Endothelial cell of umbilical vein (primary cell): ENCODE results near the gene POU3F1. TPM values are rescaled to one million over a fixed set of nuclear protein-coding genes. Genes with fewer than 3 reads are reported as not detected.
A peak's percentile ranks its signal among the peaks of the same experiment; 100 is the strongest.

Source experiments
- BruUV-seq: library from RNA; stranded (reverse); fragments of 400-500 nt; replicated peaks from 2 replicates; lab custom pipeline; 2021; lab: Mats Ljungman, UMichigan
- CTCF ChIA-PET: fragments of 300-600, 350-600 bp; sonication (Branson Sonifier 250); formaldehyde crosslinking; loops from one replicate; lab custom pipeline; 2021; ENCODE audit warnings: antibody characterized with exemption, inconsistent platforms; lab: Charles Lee
- POLR2A ChIA-PET: fragments of 300-600, 350-600 bp; sonication (Branson Sonifier 250); formaldehyde crosslinking; loops from one replicate; lab custom pipeline; 2021; ENCODE audit warnings: antibody characterized with exemption, inconsistent platforms; lab: Charles Lee
- DNase-seq: peaks from one replicate; pipeline ENCODE4 v3.0.0-alpha.2; 2011; ENCODE audit warnings: low read depth, low spot score
- FAIRE-seq: peaks from 2 replicates; lab custom pipeline; 2011; peaks lifted over from hg19 to GRCh38; lab: Jason Lieb, UNC
- H2AFZ ChIP-seq: 2 replicates; pipeline ENCODE4 v1.6.0; 2012; ENCODE audit warnings: low read depth, low read length, control low read depth, inconsistent platforms
- H3K27ac ChIP-seq: 2 replicates; pipeline ENCODE4 v1.5.1; 2011; ENCODE audit warnings: low read depth, mild to moderate bottlenecking, control low read depth, low read length, moderate library complexity; ENCODE audit not compliant: insufficient read depth
- H3K27me3 ChIP-seq, 2 experiments: 2 replicates each; pipeline versions ENCODE4 v1.6.0 to v1.6.1; 2011; ENCODE audit warnings: low read length in 2 of 2, mixed read lengths in 1 of 2; ENCODE audit not compliant: control insufficient read depth in 2 of 2, insufficient read depth in 2 of 2
- H3K36me3 ChIP-seq, 2 experiments: 2 replicates in 1 of 2; 3 replicates in 1 of 2; pipeline ENCODE4 v1.5.1; 2011; ENCODE audit warnings: low read length in 2 of 2, mild to moderate bottlenecking in 1 of 2, moderate library complexity in 1 of 2; ENCODE audit not compliant: control insufficient read depth in 2 of 2, insufficient read depth in 2 of 2; ENCODE audit errors: extremely low read depth in 1 of 2
- H3K4me1 ChIP-seq: 3 replicates; pipeline ENCODE4 v1.5.1; 2011; ENCODE audit warnings: mild to moderate bottlenecking, low read length; ENCODE audit not compliant: control insufficient read depth, insufficient read depth; ENCODE audit errors: extremely low read depth
- H3K4me2 ChIP-seq: 2 replicates; pipeline ENCODE4 v1.6.1; 2011; ENCODE audit warnings: low read length, control low read depth, mixed read lengths; ENCODE audit not compliant: insufficient read depth
- H3K4me3 ChIP-seq, 3 experiments: fragments of 200-600 bp in 1 of 3; sonication (generic), shearing (Covaris generic) in 1 of 3; replicated peaks in 1 of 3; 2 replicates each; pipeline ENCODE4 v1.5.1; 2011 to 2016; ENCODE audit warnings: control low read depth in 3 of 3, low read length in 3 of 3, mild to moderate bottlenecking in 2 of 3, inconsistent platforms in 1 of 3, low read depth in 1 of 3, moderate library complexity in 1 of 3; ENCODE audit not compliant: insufficient read depth in 1 of 3
- H3K79me2 ChIP-seq: 2 replicates; pipeline ENCODE4 v1.6.0; 2012; ENCODE audit warnings: low read length, inconsistent platforms; ENCODE audit not compliant: control insufficient read depth, insufficient read depth
- H3K9ac ChIP-seq: replicated peaks from 2 replicates; pipeline ENCODE3; 2011; ENCODE audit warnings: low read length, control low read depth; ENCODE audit not compliant: insufficient read depth; ENCODE audit errors: extremely low read depth
- H3K9me1 ChIP-seq: replicated peaks from 3 replicates; pipeline ENCODE4 v1.6.0; 2011; ENCODE audit warnings: mild to moderate bottlenecking, low read length; ENCODE audit not compliant: control insufficient read depth, insufficient read depth; ENCODE audit errors: extremely low read depth
- H3K9me3 ChIP-seq: replicated peaks from 2 replicates; pipeline ENCODE4 v1.5.1; 2012; ENCODE audit warnings: low read length, inconsistent platforms; ENCODE audit not compliant: control insufficient read depth, insufficient read depth
- H4K20me1 ChIP-seq: replicated peaks from 2 replicates; pipeline ENCODE3; 2011; ENCODE audit warnings: mild to moderate bottlenecking, low read length; ENCODE audit not compliant: control insufficient read depth, insufficient read depth; ENCODE audit errors: extremely low read depth
- CTCF ChIP-seq, 2 donors: IDR thresholded peaks; 1 replicate in 1 of 2; 2 replicates in 1 of 2; pipeline ENCODE4 v1.5.1; 2011; ENCODE audit warnings: low read length in 2 of 2, mild to moderate bottlenecking in 2 of 2, moderate library complexity in 2 of 2, control low read depth in 1 of 2, inconsistent platforms in 1 of 2, low read depth in 1 of 2; ENCODE audit not compliant: insufficient read depth in 1 of 2; ENCODE audit errors: extremely low read depth in 1 of 2
- EZH2 ChIP-seq: IDR thresholded peaks from 2 replicates; pipeline ENCODE4 v1.6.1; 2012; ENCODE audit warnings: borderline replicate concordance, low read depth, mild to moderate bottlenecking, moderate library complexity, low read length, inconsistent platforms; ENCODE audit not compliant: severe bottlenecking
- FOS ChIP-seq: IDR thresholded peaks from 2 replicates; pipeline ENCODE4 v1.6.1; 2011; ENCODE audit warnings: mild to moderate bottlenecking, low read length, moderate library complexity, borderline replicate concordance; ENCODE audit not compliant: insufficient read depth
- GATA2 ChIP-seq: IDR thresholded peaks from 2 replicates; pipeline ENCODE4 v1.7.0; 2011; ENCODE audit warnings: low read depth, mild to moderate bottlenecking, moderate library complexity, mixed read lengths, low read length; ENCODE audit not compliant: insufficient read length, insufficient read depth
- JUN ChIP-seq: IDR thresholded peaks from 2 replicates; pipeline ENCODE4 v1.6.1; 2011; ENCODE audit warnings: borderline replicate concordance, low read depth; ENCODE audit not compliant: insufficient read length, insufficient read depth
- MAX ChIP-seq: IDR thresholded peaks from 2 replicates; pipeline ENCODE4 v1.6.1; 2011; ENCODE audit not compliant: insufficient read depth, insufficient read length
- MYC ChIP-seq: IDR thresholded peaks from one replicate; pipeline ENCODE4 v1.6.1; 2011; ENCODE audit warnings: mild to moderate bottlenecking, low read depth, low read length
- POLR2A ChIP-seq: IDR thresholded peaks from 2 replicates; pipeline ENCODE4 v1.6.1; 2012; ENCODE audit warnings: low read depth, mild to moderate bottlenecking, control low read depth, low read length
- POLR2AphosphoS5 ChIP-seq: IDR thresholded peaks from 2 replicates; pipeline ENCODE4 v1.6.1; 2012; ENCODE audit warnings: low read depth, mild to moderate bottlenecking, control low read depth, low read length, moderate library complexity; ENCODE audit not compliant: insufficient read depth
- dilution Hi-C: fragments of 300-500 bp; cut with MboI; formaldehyde crosslinking; loops from one replicate; pipeline ENCODE4 v1.15.0; 2019; ENCODE audit warnings: low sequenced_read_pairs; ENCODE audit not compliant: extremely low pct_ligation_motif_present
- intact Hi-C: fragments of 100-400 bp; cut with micrococcal nuclease; formaldehyde crosslinking; loops from one replicate; pipeline ENCODE4 v1.10.0; 2022
- polyA plus RNA-seq, 4 experiments: library from polyadenylated mRNA; depleted of rRNA in 3 of 4; stranded (reverse) in 3 of 4; unstranded in 1 of 4; fragments of >200 nt; gene quantifications; 2 replicates each; pipeline versions ENCODE4 v1.2.1 to v1.2.3, GENCODE V29; 2011 to 2012; ENCODE audit warnings: missing spikeins in 1 of 4
- total RNA-seq: library from RNA; stranded (reverse); gene quantifications from 2 replicates; pipeline ENCODE4 v1.2.3, GENCODE V29; 2021

The POU3F1 gene
- total and polyA plus RNA-seq, 2 donors (not counting 3 experiments of a cell fraction or from before 2014, with no cell fraction given), result not detected

GRCh38 chr1:37998089-37998808 is 48.3 kb downstream of the POU3F1 start:
- no peak for TF ChIP-seq FOS
- TF ChIP-seq POLR2A, result no peak
- no peak for TF ChIP-seq JUN
- no peak for TF ChIP-seq CTCF (IDR thresholded peaks at IDR 0.05; ENCODE audit: extremely low read depth in 1 of 2, insufficient read depth in 1 of 2, low read depth in 1 of 2, low read length in 2 of 2)
- no peak for TF ChIP-seq GATA2
- no peak for TF ChIP-seq MAX
- no peak for TF ChIP-seq POLR2AphosphoS5
- no peak for TF ChIP-seq MYC
- no peak for TF ChIP-seq EZH2
- no peaks in the 10 kb centered on the region for H3K27me3 ChIP-seq
- intact Hi-C loops (loop anchor here (10.0 kb wide), 1 partner anchor 403 kb away; the partner anchor contains the start of gene GNL2), dilution Hi-C loops (no loop called here)
- ChIA-PET POLR2A (no interaction called here), CTCF (interaction anchor here (1.1 kb wide), 1 partner anchor 16 kb away, joined by 3 read pairs; no protein-coding TSS in a partner anchor)
- H3K4me1 ChIP-seq, result peaks cover 59% of the 10 kb centered on the region
- no peak for FAIRE-seq
- no peak for DNase-seq
- H3K27ac ChIP-seq, result peak overlapping the region; percentile 99
- H4K20me1 ChIP-seq, result no peaks in the 10 kb centered on the region
- peak overlapping the region; percentile 95 for H3K9ac ChIP-seq
- no TSS peak for BruUV-seq
- no peak overlapping the region for H2AFZ ChIP-seq
- H3K36me3 ChIP-seq, result peaks cover 9 to 17% of the 10 kb centered on the region in 2 experiments
- H3K4me3 ChIP-seq, result no peak overlapping the region
- peak overlapping the region; percentile 66 for H3K4me2 ChIP-seq
- peaks cover 27% of the 10 kb centered on the region for H3K79me2 ChIP-seq
- no peaks in the 10 kb centered on the region for H3K9me1 ChIP-seq
- no peaks in the 10 kb centered on the region for H3K9me3 ChIP-seq
